CD4-positive, alpha-beta T cell treated with Interleukin-1 beta for 1 hour (primary cell): ENCODE data around the gene FGFRL1.
A peak's percentile ranks its signal among the peaks of the same experiment; 100 is the strongest.

Experiments used
- DNase-seq, 2 donors: peaks; one replicate each; pipeline ENCODE4 v3.0.0-alpha.2; 2020 to 2022

The FGFRL1 gene, protein sequence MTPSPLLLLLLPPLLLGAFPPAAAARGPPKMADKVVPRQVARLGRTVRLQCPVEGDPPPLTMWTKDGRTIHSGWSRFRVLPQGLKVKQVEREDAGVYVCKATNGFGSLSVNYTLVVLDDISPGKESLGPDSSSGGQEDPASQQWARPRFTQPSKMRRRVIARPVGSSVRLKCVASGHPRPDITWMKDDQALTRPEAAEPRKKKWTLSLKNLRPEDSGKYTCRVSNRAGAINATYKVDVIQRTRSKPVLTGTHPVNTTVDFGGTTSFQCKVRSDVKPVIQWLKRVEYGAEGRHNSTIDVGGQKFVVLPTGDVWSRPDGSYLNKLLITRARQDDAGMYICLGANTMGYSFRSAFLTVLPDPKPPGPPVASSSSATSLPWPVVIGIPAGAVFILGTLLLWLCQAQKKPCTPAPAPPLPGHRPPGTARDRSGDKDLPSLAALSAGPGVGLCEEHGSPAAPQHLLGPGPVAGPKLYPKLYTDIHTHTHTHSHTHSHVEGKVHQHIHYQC

DNA sequence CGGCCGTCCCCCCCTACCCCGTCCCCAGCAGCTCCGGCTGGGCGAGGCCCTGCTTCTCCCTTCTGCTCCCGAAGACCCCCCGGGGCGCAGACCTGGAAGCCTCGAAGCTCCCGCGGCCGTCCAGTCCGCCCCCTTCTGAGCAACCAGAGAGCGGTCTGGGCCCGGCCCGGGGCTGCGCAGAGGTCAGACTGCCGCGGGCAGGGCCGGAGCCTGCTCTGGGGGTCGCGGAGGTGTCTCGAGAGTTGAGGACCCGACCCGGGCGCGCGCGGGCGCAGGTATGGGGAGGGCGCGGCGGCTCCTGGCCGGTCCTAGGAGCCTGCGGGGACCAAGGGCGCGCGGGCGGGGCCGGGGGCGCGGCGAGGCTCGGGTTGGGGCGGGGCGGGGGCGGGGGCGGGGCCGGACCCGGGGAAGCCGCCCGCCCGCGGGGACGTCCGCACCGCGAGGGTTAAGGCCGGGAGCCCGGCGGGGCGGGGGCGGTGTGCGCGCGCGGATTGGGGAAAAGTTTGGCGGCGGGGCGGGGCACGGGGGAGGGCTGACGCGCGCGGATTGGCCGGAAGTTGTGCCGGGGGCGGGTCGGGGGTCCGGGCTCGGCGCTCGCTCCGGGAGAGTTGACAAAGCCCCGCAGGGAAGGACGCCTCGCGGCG is at the start of gene FGFRL1:
FGFRL1 (plus strand) TSS at position 605 of the 644 bp plus-strand sequence. CDS start 860 bp downstream, outside the sequence.
- peak; percentile 90 to 93 for DNase-seq

DNA sequence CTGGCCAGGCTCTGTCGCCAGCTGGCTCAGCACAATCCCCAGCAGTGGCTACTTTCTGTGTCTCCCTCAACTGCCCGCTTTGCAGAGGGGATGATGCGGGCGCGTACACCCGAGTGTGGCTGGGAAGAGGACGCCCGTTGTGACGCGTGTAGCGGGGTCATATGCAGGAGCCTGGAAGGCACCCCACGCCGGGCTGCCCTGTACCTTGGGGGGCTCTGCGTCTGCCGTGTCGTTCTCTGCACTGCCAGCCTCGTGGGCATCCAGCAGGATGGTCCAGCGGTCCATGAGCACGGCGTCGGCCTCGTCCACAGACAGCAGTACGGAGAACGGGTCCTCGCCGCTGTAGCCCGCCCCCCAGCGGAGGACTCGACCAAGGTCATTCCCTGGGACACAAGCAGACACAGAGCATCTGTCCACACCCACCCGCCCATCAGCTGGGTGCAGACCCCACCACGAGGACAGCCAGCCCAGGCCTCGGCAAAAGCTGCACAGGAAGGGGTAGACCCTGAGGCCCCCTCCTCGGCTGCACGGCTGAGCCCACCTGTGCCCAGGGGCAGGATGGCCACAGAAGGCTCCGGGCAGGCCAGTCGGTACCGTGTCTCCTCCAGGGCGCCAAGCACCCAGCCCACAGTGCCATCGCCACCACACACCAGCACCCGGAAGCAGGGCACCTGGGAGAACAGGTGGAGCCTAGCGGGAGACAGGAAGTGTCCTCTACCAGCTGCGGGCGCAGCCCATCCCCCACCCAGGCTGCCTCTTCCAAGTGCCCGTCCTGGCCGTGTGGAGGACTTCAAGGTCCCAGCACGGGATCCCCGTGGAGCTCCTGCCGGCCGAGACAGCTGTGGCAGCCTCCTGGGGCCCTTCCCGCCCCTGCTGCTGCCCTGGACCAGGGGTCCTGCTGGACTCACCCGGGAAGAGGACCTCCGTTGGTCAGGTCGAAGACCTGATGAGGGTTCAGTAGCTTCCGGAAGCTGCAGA is 48.9 kb upstream of the FGFRL1 start:
- no peak for DNase-seq

DNA sequence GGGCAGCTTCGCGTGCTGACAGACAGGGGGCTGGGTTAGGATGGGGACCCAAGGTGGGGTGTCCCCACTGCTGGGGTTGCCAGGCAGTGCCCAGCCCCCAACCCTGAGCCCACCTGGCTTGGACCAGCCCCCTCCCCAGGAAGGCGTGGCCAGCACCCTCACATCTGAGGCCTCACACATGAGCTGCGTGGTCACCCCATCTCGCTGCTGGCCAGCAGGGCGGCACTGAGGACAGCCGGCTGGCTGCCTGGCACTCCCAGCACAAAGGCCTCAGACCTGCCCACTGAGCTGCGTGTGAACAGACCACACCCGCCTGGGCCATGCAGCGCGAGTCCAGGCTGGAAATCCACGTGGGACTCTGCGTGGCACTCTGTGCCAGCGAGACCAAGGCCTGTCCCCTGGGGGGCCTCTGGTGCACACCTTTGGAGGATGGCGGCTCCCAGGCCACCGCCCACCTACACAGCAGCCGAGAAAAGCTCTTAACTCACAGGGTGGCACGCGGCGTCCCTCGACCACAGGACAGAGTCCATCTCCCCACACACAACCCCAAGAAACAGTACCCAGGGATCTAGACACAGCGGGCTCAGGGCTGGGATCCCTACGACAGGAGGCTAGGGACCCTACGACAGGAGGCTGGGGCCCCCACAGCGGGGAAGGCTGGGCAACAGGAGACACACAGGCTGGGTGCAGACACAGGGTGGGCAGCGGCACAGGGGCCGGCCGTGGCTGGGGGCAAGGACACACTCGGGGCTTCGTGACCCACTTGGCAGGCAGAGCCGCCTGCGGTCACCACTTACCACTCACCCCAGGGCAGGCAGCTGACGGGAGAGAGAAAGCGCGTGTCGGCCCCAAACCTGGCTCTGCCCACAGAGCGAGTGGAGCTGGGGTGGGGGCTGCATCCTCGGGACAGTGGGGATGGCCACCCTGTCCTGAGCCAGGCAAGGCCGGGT is 47.9 kb upstream of the FGFRL1 start:
- DNase-seq: no peak

DNA sequence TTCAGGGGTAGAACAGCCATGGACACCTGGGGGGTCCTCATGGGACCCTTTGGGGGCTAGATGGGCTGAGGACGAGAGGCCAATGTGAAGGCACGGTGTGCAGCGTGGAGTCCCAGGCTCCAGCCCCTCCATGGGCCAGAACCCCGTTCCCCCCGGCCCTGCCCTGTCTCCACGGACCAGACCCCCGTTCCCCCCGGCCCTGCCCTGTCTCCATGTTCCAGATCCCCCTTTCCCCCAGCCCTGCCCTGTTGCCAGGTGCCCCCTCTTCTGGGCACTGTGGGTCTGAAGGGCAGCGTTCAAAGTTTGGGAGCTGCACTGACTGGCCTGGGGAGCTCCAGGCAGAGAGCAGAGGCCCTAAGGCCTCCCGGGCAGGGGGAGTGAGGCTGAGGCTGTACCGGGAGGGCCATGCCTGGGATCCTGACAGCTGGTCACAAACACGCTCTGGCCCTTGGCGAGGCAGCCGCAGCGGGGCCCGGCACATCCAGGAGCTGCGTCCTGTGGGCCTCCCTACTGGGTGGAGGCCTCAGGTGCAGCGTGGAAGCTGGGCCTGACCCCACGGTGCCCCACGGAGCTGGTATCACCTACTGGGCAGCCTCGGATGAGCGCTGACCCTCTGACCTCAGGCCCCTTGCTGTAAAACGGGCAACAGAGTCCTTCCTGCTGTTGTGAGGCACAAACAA is 46.9 kb upstream of the FGFRL1 start:
- DNase-seq: no peak

DNA sequence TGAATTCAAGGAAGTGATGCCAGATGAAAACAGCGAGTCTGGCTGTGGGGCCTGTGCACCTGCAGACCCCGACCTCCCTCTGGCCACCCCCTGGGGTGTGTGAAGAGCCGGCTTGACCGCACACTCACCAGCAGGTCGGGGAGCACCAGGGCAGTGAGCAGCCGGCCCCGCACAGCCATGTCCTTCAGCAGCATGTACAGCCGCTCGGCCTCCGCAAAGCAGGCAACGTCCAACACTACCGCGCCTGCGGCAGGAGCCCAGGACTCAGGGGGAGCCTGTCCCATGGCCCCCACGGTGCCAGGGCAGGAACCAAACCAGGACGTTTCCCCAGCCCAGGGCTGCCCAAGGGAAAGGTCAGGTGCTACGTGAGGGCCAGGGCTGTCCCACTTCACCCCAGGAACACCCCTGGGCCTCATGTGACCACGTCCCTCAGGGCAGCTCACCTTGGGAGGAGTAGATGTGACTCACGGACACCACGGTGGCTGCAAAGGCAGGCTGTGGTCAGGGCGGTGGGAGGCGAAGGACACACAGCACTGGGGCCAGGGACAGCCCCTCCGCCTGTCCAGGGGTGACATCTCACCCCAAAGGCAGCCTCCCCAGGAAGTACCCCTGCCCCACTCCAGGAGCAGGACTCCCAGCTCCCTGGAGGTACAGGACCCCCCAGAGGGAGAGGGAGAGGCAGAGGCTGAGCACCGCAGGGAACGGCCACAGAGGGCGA is 46.2 kb upstream of the FGFRL1 start:
- DNase-seq: no peak

DNA sequence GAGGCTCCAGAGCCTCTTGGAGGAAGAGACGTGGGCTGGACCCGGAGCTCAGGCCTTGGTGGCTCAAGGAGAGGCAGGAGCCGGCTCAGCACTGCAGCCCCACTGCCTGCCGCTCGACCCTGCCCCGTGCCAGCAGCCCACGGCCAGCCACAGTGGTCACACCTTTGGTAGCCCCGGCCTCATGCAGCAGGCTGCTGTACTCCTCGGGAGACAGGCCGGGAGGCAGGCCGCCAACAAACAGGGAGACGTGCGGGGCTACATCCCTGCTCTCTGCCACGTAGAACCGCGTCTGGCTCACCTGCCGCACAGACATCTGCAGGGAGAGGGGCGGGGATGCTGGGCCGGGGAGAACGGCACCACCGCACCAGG is 45.7 kb upstream of the FGFRL1 start:
- DNase-seq: no peak

DNA sequence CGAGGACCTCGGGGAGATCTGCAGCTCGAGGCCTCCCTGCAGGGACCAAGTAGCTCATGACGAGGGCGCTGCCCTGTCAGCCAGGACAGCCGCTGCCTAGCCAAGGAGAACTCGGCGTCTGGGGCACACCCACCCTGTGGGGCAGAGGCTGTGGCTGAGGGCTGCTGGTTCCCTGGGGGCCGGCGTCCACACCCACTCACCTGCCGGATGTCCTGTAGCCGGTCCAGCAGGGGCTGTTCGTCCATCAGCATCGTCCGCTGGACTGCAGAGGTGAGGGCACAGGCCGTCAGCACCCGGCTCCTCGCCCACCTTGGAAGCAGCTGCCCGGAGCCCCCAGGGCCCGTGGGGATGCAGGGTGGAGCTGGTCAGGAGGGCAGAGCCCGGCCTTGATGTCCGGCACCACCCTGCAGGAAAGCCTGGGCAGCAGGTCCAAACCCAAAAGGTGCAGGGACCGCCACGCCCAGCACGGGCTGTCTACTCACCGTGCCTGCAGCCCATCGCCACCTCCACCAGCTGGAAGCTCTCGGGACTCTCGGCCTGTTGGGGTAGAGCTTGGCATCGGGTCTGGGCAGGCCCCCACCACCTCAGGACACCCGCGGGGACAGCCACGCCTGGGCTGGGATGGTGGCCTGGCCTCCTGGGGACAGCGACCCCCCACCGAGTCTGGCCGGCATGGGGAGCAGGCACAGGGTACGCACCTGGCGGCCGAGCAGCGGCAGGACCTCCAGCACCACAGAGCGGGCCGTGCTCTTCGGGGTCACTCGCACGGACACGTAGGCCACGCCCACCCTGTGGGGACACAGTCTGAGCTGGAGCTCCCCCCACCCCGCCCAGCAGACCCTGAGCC is 44.9 kb upstream of the FGFRL1 start:
- no peak for DNase-seq

DNA sequence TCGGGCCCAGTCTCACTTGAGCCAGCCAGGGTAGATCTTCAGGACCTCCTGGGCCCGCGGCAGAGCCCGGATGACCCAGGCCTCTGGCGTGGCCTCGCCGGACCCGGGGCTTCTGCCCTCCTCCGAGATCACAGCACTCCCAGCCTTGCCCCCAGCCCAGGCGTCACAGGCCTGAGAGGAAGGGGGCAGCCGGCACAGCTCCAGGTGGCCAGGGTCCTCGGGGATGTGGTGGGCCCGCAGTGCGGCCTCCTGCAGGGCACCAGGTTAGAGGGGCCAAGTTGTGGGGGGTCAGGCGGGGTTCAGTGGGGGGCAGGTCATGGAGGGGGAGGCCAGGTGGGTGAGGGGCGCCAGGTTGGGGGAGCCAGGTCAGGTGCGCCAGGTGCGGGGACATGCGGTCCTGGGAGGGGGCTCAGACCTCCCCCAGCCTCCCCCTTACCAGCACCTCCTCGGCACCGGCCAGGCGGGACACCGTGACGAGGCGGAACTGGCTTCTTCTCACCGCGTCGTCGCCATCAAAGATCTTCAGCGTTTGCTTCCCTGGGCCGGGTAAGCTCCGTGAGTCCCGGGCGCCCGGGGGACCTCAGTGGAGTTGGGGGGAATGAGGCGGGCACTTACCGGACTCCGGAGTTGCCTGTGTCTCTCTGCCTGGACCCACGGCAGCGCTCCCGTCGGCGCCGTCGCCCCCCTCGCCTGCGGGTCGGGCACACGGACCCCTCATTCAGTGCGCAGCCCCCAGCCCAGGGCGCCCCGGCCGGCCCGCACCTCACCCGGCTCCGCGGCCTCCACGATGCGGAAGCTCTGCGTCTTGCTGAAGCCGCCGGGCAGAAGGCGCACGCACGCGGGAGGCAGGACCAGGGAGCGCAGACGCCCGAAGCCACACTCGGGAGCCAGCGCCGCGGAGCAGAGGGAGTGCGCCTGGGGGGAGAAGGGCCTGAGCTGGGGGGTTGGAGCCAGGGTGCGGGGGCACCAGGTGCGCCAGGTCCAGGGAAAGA is 44.0 kb upstream of the FGFRL1 start:
- no peak for DNase-seq

DNA sequence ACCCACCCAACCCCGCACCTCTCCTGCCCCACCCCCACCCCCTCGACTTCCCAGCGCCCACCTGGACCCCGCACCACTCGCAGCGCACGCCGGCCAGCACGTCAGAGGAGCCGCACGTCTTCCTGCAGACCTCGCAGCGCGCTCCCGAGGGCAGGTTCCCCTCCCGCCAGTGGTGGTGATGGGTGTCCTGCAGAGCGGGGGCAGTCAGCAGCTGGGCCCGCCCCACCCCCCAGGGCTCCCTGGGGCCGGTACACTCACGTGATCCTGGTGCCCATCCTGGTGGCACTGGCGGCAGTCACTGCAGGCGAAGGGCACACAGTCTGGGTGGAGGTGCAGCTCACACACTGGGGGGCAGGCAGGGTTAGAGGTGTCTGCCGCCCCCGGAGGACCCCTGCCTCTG is 43.2 kb upstream of the FGFRL1 start:
- DNase-seq: no peak

DNA sequence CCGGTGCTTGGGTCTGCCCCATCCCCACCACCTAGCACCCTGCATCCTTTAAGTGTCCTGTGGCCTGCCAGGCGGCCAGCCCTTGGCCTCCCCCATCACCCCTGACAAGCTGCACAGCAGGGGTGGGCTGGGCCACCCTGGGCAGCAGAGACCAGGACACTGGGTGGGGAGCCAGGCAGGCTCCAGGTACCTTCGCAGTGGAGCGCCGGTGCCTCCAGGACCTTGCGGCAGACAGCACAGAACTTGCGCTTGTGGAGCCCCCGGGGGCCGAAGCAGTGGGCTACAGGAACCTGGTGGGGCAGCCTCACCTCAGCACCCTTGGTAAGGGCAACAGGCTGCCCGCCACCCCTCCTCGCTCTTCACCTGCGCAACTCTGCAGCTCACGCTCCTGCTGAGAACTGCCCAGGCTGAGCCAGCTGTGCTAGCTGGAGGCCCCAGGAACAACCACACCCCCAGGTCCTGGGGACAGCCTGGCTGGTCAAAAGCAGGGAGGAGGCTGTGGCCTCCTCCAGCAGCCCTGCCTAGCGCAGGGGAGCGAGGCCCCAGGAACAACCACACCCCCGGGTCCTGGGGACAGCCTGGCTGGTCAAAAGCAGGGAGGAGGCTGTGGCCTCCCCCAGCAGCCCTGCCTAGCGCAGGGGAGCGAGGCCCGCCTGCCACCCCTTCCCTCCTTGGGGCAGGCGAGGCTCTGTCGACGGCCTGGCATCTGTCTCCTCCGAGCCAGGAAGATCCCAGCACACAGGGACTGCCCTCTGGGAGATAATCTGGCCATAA is 42.6 kb upstream of the FGFRL1 start:
- DNase-seq: no peak

DNA sequence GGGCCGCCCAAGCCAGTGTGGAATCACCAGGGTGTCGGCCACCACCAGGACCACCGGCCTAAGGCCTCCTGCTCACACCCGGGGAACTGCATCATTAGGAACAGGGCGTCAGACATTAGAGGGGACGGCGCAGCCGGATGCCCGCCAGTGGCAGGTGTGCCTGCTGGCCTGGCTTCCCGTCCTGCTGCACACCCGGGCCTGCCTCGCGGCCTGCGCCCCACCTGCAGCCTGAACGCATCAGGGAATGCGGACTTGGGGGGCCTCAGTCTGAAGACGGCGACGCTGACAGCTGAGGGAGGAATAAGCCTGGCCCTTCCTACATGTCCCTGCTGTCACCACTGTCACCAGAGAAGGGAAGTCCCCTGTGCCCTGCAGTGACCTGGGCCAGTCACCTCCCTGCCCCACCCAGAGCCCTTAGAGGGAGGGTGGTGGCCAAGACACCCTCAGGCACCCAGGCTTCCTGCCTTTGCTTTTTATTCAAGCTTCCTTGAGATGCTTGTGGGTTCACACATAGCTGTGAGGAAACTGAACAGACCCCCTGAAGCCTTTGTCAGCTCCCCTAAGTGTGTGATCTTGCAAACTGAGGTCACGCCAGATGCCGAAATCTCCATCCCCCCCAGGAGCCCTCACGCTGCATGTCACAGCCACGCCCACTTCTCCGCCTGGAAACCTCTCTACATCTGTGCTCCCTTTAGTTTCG is 41.2 kb upstream of the FGFRL1 start:
- DNase-seq: peak; percentile 73 to 74

DNA sequence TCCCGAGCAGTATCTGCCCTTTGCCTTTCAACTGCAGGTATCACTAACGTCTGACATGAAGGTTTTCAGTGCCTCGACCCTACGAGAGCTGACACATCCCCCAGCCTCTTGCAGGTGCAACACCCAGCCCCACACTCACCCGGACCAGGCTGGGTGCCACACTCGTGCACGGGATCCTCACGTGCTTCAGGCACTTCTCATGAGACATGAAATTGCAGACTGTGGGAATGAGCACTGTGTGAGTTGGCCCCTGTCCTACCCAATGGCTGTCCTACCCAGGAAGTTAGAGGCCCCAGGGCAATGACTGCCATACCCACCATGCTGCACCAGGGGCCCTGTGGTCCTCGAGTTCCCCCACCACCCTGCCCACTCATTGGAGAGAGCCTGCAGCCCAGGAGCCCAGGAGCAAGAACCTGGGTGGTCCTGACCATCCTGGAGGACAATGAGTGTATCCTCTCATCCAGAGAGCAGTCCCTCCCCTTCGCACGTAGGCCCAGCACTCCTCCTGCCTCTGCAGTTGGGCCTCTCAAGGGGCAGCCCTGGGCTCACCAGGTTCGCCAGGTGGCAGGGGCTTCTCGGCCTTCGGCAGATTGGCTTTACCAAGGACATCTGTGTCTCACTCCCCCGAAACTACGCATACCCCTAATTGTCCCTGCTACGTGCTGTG is 40.4 kb upstream of the FGFRL1 start:
- no peak for DNase-seq

DNA sequence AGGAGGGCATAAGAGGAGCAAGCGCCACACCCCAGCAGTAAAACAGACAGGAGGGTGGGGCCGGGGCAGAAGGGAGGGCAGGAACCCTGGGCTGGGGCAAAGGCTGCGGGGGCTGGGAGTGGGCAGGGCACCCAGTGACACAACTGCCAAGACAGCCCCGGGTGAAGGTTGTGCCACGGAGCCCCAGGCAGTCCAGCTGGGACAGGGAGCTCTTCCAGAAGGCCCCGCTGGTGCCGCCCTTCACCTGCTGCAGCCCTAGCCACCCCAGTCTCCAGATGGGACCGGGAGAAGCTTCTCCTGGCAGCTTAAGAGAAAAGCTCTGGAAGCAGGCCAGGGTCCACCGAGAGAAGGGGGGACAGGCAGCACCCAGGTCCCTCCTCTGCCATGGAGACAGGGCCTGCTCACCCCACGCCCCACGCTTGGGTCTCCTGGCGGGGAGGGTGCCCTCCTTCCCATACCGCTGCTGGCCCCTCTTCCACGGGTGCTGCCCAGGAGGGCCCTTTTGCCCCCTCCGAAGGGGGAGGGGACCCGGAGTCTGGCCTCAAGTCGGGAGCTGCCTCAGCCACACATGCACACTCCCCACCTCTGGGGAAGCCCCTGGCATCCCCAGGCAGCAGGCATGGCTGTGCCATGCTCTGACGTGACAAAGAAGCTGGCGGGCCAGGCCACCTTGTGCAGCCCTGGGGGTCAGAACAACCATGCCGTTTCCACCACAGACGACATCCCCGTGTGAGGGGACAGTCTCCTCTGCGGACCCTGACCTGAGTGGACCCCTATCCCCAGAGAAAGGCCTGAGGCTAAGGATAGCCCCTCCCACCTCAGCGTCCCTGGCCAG is 39.5 kb upstream of the FGFRL1 start:
- no peak for DNase-seq

DNA sequence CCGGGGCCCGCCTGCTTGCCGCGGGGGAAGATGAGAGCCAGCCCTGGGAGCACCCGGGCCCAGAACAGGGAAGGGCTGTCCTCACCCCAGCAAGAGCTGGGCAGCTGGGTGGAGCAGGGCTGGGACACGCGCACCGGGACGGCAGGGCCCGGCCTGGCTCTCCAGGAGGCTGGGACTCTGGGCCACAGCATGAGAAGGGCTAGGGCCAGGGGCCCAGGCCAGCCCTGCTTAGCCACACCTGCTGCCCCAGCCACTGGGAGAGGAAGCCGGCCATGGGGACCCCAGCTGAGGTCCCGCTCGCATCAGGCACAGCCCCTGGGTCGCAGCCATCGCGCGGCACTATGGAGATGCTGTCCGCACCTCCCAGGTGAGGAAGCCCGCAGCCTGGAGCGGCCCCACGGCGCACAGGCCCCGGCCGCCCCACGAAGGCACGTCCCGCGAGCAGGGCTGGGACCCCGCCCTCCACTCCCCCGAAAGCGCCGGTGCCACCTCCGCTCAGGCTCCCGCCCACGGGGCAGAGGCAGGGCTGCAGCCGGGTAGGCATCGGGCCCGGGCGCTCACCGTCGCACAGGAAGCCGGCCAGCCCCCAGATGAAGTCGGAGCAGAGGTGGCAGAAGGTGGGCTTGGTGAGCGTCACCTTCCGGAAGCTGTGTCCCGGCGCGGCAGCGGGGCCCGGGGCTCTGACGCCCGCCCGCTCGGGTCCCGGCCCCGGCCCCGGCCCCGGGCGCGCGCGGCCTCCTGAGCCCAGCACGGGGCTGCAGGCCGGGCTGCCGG is 38.6 kb upstream of the FGFRL1 start:
- DNase-seq: peak; percentile 60 to 65
